Measurements from ENCODE around the gene CARD9. TPM values are rescaled to one million over a fixed set of nuclear protein-coding genes. Genes with fewer than 3 reads are reported as not detected.

CARD9 gene
- total and polyA plus RNA-seq, 2 of the 8 experiments (the other 6 are each of a cell fraction or from before 2014, with no cell fraction given): 0.15 to 1.1 TPM

- TF ChIP-seq CHD7 (IDR thresholded peaks at IDR 0.05; ENCODE audit: insufficient replicate concordance, low read length) (no peak), GTF2F1 (IDR thresholded peaks at IDR 0.05; ENCODE audit: borderline replicate concordance, low read depth, low read length) (no peak), HDAC6 (IDR thresholded peaks at IDR 0.05; ENCODE audit: low read depth, low read length) (no peak), NANOG (IDR thresholded peaks at IDR 0.05; ENCODE audit: insufficient read depth, low read depth, low read length, poor library complexity, severe bottlenecking) (no peak), SIX5 (IDR thresholded peaks at IDR 0.05; ENCODE audit: low read depth, low read length) (no peak), USF2 (IDR thresholded peaks at IDR 0.05; ENCODE audit: low read length) (no peak), KDM4A (IDR thresholded peaks at IDR 0.05; ENCODE audit: low read depth, low read length, severe bottlenecking) (no peak), RNF2 (IDR thresholded peaks at IDR 0.05; ENCODE audit: borderline replicate concordance, low read depth, low read length, missing control alignments, poor library complexity, severe bottlenecking) (no peak), EZH2 (IDR thresholded peaks at IDR 0.05; ENCODE audit: low read depth, low read length, severe bottlenecking) (no peak)
Observed at GRCh38 chr9:136318776-136319241, 54.7 kb downstream of the CARD9 start (continued).
